Hematopoietic multipotent progenitor cell (in vitro differentiated cells): Measurements from ENCODE around the gene ATOH8. TPM values are rescaled to one million over a fixed set of nuclear protein-coding genes. Genes with fewer than 3 reads are reported as not detected.

Experiments used
- DNase-seq, 3 donors: peaks; one replicate each; pipeline ENCODE4 v3.0.0-alpha.2; 2011 to 2015; ENCODE audit warnings: low read depth in 2 of 3, low spot score in 2 of 3
- total RNA-seq: library from RNA; depleted of rRNA; stranded (reverse); fragments of >200 nt; gene quantifications from one replicate; pipeline ENCODE4 v1.2.3, GENCODE V29; 2012

ATOH8 gene
- total RNA-seq, 1 donor = under 0.01 TPM

DNA sequence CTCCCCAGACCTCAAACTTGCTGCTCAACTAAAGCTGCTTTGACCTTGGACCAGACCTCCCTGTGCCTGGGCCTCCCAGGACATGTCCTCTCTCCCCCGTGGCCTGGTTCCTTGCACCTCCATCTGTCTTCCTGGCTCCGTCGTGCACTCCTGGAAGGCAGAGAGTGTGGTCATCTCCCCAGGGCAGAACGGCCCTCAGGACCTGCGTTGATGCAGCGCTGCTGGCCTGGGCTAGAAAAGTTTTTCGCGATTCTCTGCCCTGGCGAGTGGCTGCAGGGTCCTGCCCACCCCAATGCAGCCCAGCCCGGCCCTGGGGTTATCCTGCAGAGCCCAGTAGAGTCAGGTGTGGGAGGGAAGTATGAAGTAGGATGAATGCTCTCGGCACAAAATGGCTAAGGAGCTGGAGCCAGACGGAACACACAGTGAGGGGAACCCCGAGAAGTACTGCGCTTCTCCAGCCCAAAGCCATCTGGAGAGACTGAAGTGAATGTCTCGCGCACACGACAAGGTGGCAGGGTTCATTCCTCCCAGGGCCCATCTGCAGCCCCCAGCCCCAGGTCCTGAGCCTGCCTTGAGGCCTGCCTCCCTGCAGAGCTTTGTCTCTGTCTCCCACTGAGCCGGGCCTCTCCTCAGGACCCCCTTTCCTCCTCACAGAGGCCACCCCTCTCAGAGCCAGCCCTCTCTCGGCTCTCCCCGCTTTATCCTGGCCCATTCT, 41.7 kb downstream of the ATOH8 start:
- DNase-seq = no peak

- DNase-seq = no peak
These were observed 42.2 kb downstream of the ATOH8 start for GRCh38 chr2:85796046-85796340.

DNA sequence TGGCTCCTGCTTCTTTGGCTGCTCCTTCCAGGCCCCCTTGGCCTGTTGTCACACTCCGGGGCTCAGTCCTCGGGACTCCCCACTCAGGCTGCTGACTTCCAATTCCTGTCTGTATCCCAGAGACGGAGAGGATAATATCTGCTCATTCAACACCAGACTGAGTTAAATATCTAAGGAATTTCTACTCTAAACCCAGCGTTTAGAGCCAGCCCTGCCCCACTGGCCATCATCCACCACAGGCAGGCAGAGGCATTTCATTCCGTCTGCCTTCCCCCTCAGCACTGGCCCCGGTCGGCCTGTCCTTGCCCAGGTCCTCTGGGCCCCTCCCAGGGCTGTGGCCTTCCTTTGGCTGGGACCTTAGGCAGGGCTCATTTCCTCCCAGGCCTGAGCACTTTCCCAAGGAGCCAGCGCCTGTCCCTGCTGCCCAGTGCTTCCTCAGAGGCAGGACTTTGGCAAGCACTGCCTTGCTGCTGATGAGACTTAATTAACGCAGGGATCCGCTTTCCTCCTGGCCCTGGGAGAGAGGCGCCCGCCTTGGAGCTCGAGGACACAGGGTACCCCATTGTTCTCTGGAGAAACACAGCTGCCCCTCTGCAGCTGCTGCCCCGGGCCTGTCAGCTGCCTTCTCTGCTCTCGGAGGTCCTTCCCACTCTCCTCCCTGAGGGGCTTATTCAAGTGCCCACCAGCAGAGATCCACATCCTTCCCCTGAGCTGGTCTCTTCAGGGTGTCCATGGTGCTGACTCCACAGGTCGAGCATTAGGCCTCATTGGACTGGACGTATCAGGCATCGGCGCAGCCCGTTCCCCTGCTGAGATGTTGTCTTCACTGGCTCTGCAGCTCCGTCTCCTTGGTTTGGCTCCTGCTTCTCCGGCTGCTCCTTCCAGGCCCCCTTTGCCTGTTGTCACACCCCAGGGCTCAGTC, 42.8 kb downstream of the ATOH8 start:
- no peak for DNase-seq

DNA sequence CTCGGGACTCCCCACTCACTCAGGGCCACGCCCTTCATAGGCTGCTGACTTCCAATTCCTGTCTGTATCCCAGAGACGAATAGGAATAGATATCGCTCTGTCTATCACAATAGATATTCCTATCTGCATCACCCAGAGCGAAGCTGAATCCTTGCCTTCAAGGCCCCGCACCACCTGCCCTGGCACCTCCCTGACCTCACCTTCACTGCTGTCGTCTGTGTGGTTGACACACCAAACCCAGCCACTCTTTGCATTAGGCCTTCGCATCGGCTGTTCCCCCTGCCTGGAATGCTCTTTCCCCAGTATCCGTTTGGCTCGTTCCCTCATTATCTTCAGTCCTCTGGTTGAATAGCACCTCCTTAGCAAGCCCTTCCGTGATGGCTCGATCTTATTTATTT, 43.5 kb downstream of the ATOH8 start:
- DNase-seq = no peak

- DNase-seq = no peak
These were observed 44.1 kb downstream of the ATOH8 start for GRCh38 chr2:85797921-85798320.

- no peak for DNase-seq
These were observed 45.6 kb downstream of the ATOH8 start for GRCh38 chr2:85799215-85799956.

DNA sequence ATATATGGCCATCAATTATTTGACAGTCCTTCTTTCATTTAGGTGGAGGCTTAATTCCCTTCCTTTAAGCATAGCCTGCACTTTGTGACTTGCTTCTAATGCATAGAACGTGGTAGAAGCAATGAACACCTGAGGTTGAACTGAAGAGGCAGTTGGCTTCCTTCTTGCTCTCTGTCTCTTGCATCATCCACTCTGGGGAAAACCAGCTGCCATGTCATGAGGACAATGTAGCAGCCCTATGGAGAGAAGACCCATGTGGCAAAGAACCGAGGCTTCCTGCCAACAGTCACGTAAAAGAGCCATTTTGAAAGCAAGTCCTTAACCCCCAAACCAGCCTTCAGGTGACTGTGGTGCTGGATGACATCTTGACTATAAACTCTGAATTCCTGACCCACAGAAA, 46.8 kb downstream of the ATOH8 start:
- no peak for DNase-seq

- DNase-seq = no peak
These were observed 48.1 kb downstream of the ATOH8 start for GRCh38 chr2:85801871-85802270.

DNA sequence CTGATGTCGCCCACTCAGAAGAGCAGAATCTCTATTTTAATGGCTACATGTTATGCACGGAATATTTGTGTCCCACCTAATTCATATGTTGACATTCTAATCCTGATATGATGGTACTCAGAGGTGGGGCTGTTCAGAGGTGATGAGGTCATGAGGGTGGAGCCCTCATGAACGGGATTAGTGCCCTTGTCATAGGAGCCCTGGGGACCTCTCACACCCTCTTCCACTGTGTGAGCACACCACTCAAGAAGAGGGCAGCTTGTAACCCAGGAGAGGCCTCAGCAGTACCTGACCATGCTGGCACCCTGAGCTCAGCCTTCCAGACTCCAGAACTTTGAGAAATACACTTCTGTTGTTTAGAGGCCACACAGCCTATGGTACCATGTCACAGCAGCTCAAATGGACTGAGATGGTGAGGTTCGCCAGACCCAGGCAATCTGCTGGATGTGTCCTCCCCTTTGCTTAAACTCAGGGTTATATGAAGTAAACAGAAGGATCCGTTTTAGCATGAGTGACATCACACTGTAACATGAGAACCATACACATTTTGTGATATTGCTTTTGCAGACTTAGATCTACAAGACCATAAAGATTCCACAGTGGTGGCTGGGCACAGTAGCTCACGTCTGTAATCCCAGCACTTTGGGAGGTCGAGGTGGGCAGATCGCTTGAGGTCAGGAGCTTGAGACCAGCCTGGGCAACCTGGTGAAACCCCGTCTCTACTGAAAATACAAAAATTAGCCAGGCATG, 48.7 kb downstream of the ATOH8 start:
- no peak for DNase-seq

- no peak for DNase-seq
These were observed 50.1 kb downstream of the ATOH8 start for GRCh38 chr2:85803704-85804425.

DNA sequence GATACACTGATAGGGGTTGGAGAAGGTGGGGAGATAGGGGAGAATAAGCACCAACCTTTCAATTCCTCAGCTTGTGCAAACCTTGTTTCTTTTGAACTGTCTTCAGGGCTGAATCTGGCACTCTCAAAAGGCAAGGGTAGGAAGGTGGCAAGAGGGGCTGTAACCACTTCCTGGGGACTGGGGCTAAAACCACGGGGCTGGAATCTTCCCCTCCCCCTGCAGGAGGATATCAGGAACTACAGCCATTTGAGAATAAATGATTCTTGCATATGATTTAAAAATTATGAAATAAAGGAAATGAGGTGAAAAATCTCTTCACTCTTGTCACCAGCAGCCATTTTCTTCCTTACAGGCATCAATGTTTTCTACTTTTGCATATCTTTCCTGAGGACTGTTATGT, 50.8 kb downstream of the ATOH8 start:
- peak in 2 of 3 donors; percentile 35 to 71 for DNase-seq

DNA sequence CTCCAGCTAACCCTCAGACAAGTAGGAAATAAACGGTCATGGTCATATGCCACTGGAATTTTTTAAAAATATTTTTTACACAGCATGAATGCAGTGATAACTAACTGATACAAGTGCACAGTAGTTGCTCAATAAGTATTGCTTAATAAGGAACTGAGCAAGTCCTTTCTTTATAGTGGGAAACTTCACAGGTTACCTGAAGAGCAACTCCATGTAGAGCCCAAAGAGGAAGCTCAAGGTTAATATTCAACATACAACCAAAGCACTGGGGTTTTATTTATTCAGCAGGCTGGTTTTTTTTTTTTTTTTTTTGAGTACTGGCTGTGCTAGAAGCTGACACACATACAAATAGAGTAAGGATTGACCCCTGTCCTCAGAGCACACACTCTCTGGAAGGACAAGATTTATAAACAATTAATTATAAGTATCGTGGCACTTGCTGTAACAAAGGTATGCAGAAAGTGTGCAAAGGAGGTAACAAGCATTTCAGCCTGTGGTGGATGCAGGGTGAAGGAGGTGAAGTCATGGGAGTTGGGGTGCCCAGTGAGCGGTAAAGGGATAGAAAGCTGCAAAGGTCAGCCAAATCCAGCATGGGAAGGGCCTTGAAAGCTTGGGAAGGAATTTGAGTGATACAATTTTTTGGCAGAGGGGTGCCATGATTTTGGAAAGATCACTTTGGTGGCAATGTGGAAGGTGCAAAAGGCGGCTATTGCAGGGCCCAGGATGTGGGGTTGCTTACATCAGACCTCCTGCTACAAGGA, 52.7 kb downstream of the ATOH8 start:
- no peak for DNase-seq

DNA sequence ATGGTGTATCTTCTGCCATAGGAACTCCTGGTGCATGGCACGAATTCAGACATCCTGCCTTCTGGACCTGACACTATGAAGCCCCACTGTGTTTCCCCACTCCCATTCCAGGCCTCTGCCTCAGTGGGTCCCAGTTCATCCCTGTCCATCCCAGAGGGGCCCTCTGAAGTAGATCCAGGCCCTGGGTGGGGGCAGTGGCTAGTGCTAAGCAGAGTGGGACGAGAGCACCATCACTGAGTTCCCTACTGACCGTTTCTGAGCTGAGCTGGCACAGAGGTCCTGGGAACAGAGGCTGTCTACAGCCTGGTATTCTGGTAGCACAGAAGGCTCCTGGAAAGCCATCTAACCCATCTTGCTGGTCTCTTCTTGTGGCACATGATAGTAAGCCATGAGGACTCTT, 54.0 kb downstream of the ATOH8 start:
- DNase-seq = no peak

DNA sequence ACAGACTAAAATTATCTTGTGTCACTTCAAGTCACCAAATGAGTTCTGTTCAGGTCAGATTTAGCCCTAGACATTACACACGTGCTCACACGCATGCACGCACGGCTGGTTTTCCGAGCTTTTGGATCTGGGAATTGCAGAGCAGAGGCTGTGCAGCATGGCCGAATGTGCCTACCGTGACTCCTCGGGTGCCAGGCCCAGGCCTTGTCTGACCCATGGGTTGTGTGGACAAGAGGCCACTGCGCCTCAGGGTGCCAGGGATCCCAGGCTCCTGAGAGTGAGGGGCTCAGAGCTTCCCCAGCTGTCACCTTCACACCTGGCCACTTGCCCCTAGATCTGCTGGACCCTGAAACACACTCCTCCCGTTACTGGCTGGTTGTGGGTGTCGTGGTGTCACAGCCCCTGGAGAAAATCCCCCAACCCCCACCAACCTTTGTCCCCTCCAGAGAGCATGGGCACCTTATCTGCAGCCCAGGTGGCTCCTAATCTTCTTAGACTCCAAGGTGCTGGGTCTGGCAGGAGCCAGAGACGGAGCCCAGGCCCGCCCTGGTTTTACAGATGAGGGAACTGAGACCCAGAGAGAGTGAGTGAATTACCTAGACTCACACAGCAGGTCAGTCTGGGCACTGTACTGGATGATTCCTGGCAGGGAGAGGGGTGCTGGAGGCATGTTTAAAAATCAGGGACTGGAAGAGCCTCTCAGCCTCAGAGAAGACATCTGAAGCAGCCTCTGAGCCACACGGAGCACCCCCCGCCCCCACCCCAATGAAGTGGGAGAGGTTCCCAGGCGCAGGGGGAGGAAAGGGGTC, 56.8 kb downstream of the ATOH8 start:
- no peak for DNase-seq

- DNase-seq = no peak
These were observed 57.6 kb downstream of the ATOH8 start for GRCh38 chr2:85811180-85812093.

- no peak for DNase-seq
These were observed 58.4 kb downstream of the ATOH8 start for GRCh38 chr2:85812094-85812735.
